PC-9 (cell line): ENCODE results near the gene FOSL2. TPM values are rescaled to one million over a fixed set of nuclear protein-coding genes. Genes with fewer than 3 reads are reported as not detected.

ENCODE experiments used
- BruUV-seq: library from RNA; stranded (reverse); fragments of 400-500 nt; replicated peaks from 2 replicates; lab custom pipeline; 2021; lab: Mats Ljungman, UMichigan
- CTCF ChIA-PET: fragments of 300-600 bp; sonication (Branson Sonifier 250); formaldehyde crosslinking; loops from one replicate; lab custom pipeline; 2022; ENCODE audit warnings: antibody characterized with exemption; lab: Charles Lee
- POLR2A ChIA-PET: fragments of 300-600 bp; sonication (Branson Sonifier 250); formaldehyde crosslinking; loops from one replicate; lab custom pipeline; 2022; ENCODE audit warnings: antibody characterized with exemption; ENCODE audit not compliant: unreplicated experiment; lab: Charles Lee
- DNase-seq, 2 experiments: peaks; one replicate each; pipeline versions ENCODE4 v3.0.0 to v3.0.0-alpha.2; 2015 to 2022; ENCODE audit warnings: mixed read lengths in 1 of 2
- H2AFZ ChIP-seq: fragments of 200-600 bp; sonication (generic); 2 replicates; pipeline ENCODE4 v1.8.1; 2017; ENCODE audit warnings: antibody characterized with exemption
- H3F3A ChIP-seq: fragments of 200-600 bp; sonication (generic); 2 replicates; pipeline ENCODE4 v1.8.1; 2017; ENCODE audit warnings: antibody characterized with exemption, mild to moderate bottlenecking, low read depth; ENCODE audit not compliant: insufficient read depth
- H3K27ac ChIP-seq: fragments of 200-600 bp; sonication (generic); 2 replicates; pipeline ENCODE4 v1.6.1; 2016; ENCODE audit warnings: mixed run types
- H3K27me3 ChIP-seq: fragments of 200-600 bp; sonication (generic); 2 replicates; pipeline ENCODE4 v1.6.1; 2016; ENCODE audit warnings: low read depth, mixed run types; ENCODE audit not compliant: insufficient read depth
- H3K36me3 ChIP-seq: fragments of 200-600 bp; sonication (generic); 2 replicates; pipeline ENCODE4 v1.6.1; 2016; ENCODE audit warnings: low read depth, mixed run types
- H3K4me1 ChIP-seq: fragments of 200-600 bp; sonication (generic); replicated peaks from 2 replicates; pipeline ENCODE4 v1.6.1; 2016; ENCODE audit warnings: mixed run types; ENCODE audit not compliant: insufficient read depth
- H3K4me2 ChIP-seq: fragments of 200-600 bp; sonication (generic); 2 replicates; pipeline ENCODE4 v1.6.1; 2017; ENCODE audit warnings: mixed run types
- H3K4me3 ChIP-seq: fragments of 200-600 bp; sonication (generic); 2 replicates; pipeline ENCODE4 v1.6.1; 2016; ENCODE audit warnings: mixed run types
- H3K79me2 ChIP-seq: fragments of 200-600 bp; sonication (generic); 2 replicates; pipeline ENCODE4 v1.6.1; 2017; ENCODE audit warnings: low read depth, mixed run types
- H3K9me2 ChIP-seq: fragments of 200-600 bp; sonication (generic); 2 replicates; pipeline ENCODE4 v1.8.1; 2017; ENCODE audit warnings: mild to moderate bottlenecking; ENCODE audit not compliant: insufficient read depth
- H3K9me3 ChIP-seq: fragments of 200-600 bp; sonication (generic); 2 replicates; pipeline ENCODE4 v1.8.1; 2016; ENCODE audit warnings: low read depth; ENCODE audit not compliant: insufficient read depth
- H4K20me1 ChIP-seq: fragments of 200-600 bp; sonication (generic); 2 replicates; pipeline ENCODE4 v1.8.1; 2017; ENCODE audit not compliant: insufficient read depth
- CTCF ChIP-seq: fragments of 200-600 bp; sonication (generic); conservative IDR thresholded peaks from 2 replicates; pipeline ENCODE4 v1.6.1; 2017; ENCODE audit warnings: mixed run types, antibody characterized with exemption, mild to moderate bottlenecking, moderate library complexity
- EZH2 ChIP-seq: fragments of 200-600 bp; sonication (generic); IDR thresholded peaks from 2 replicates; pipeline ENCODE4 v1.8.0; 2017; ENCODE audit warnings: antibody characterized with exemption, low read depth
- intact Hi-C: fragments of 100-400 bp; cut with micrococcal nuclease; formaldehyde crosslinking; loops from one replicate; pipeline ENCODE4 v1.10.0; 2022; ENCODE audit not compliant: unreplicated experiment
- total RNA-seq: library from RNA; stranded (reverse); gene quantifications from 2 replicates; pipeline ENCODE4 v1.2.3, GENCODE V29; 2021

Gene FOSL2
- total RNA-seq, 1 experiment from 2014 or later, result 60.0 TPM

GRCh38 chr2:28350196-28350595 lies 42.5 kb upstream of the FOSL2 start:
- DNase-seq, result no peak
- Histone ChIP-seq H3K27me3 (no peaks in the 10 kb centered on the region), H3K4me1 (no peaks in the 10 kb centered on the region; the same call in 1 of the 2 replicates), H2AFZ (no peak overlapping the region), H3K4me2 (no peak overlapping the region), H3K9me2 (no peaks in the 10 kb centered on the region), H3F3A (peaks cover 6% of the 10 kb centered on the region; the same call in 1 of the 2 replicates), H4K20me1 (no peaks in the 10 kb centered on the region), H3K79me2 (no peaks in the 10 kb centered on the region), H3K4me3 (no peak overlapping the region), H3K9me3 (no peaks in the 10 kb centered on the region), H3K36me3 (no peaks in the 10 kb centered on the region), H3K27ac (no peak overlapping the region)
- ChIA-PET CTCF (no interaction called here), POLR2A (interaction anchor here (0.6 kb wide), 1 partner anchor 520 kb away, joined by 3 read pairs; the partner anchor contains the start of gene TRMT61B)
- intact Hi-C loops, result no loop called here
- BruUV-seq, result no TSS peak
- TF ChIP-seq EZH2, result no peak

DNA sequence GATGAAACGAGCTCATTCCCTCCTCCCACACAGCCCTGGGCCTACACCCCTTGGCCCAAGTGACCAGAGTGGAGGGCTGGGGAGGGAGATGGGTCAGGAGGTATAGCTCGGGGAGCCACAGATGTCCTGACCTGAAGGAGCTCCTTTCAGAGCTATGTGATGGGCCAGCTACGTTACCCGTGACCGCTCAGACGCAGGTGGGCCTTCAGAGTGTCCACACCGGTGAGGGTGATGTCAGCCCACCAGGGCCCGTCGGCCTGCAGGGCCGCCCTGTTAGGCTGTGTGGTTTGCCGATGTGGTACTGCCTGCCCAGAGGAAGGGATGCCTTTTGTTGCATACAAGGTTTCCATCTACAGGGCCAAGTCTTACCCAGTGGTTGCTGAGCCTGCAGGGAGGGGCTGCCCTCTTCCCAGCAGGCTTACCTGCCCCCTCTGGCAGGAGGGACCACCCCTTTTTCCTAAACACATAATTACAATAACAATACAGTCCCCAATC lies 41.8 kb upstream of the FOSL2 start:
- peaks cover 6% of the 10 kb centered on the region; the same call in 1 of the 2 replicates for H3F3A ChIP-seq
- no peaks in the 10 kb centered on the region for H3K9me3 ChIP-seq
- POLR2A ChIA-PET, result no interaction called here
- H3K4me3 ChIP-seq, result no peak overlapping the region
- H2AFZ ChIP-seq, result no peak overlapping the region
- H3K4me2 ChIP-seq, result no peak overlapping the region
- TF ChIP-seq EZH2 (no peak), CTCF (no peak)
- H3K36me3 ChIP-seq, result no peaks in the 10 kb centered on the region
- H3K79me2 ChIP-seq, result no peaks in the 10 kb centered on the region
- no peaks in the 10 kb centered on the region for H3K27me3 ChIP-seq
- no peaks in the 10 kb centered on the region for H3K9me2 ChIP-seq
- no peak overlapping the region for H3K27ac ChIP-seq
- no peaks in the 10 kb centered on the region; the same call in none of the 2 replicates for H3K4me1 ChIP-seq
- no peak for DNase-seq
- no TSS peak for BruUV-seq
- CTCF ChIA-PET, result no interaction called here
- no peaks in the 10 kb centered on the region for H4K20me1 ChIP-seq
- intact Hi-C loops, result no loop called here

DNA sequence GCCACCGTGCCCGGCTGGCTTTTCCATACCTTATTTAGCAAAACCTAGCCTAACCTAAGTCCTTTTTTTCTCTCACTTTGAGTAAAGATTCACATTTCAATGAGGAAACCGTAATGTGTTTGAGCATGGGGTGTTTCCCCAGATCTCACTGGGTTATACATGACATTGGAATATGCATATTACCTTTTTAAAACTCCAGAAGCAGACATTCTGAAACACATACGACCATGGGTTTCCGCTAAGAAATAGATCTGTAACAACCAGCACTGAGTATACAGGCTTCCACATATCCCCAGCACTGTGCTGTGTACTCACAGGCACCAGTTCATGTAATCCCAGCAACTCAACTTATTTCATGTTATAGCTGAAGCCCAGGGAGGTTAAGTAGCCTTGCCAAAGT lies 41.0 kb upstream of the FOSL2 start:
- no peak overlapping the region for H3K4me3 ChIP-seq
- no peaks in the 10 kb centered on the region for H3K9me2 ChIP-seq
- peaks cover 6% of the 10 kb centered on the region; the same call in 1 of the 2 replicates for H3F3A ChIP-seq
- DNase-seq, result no peak
- H3K9me3 ChIP-seq, result no peaks in the 10 kb centered on the region
- H3K4me1 ChIP-seq, result no peaks in the 10 kb centered on the region; the same call in none of the 2 replicates
- CTCF ChIA-PET, result no interaction called here
- no peak overlapping the region for H3K4me2 ChIP-seq
- BruUV-seq, result no TSS peak
- POLR2A ChIA-PET, result no interaction called here
- H4K20me1 ChIP-seq, result no peaks in the 10 kb centered on the region
- no peaks in the 10 kb centered on the region for H3K79me2 ChIP-seq
- no peak overlapping the region for H2AFZ ChIP-seq
- intact Hi-C loops, result no loop called here
- H3K27me3 ChIP-seq, result no peaks in the 10 kb centered on the region
- no peak for TF ChIP-seq EZH2
- TF ChIP-seq CTCF, result no peak
- no peak overlapping the region for H3K27ac ChIP-seq
- H3K36me3 ChIP-seq, result no peaks in the 10 kb centered on the region

GRCh38 chr2:28352104-28352503 lies 40.6 kb upstream of the FOSL2 start:
- no peak overlapping the region for H3K27ac ChIP-seq
- peaks cover 6% of the 10 kb centered on the region; the same call in 1 of the 2 replicates for H3F3A ChIP-seq
- no peak overlapping the region for H3K4me3 ChIP-seq
- H4K20me1 ChIP-seq, result no peaks in the 10 kb centered on the region
- no peaks in the 10 kb centered on the region for H3K27me3 ChIP-seq
- no peaks in the 10 kb centered on the region for H3K9me3 ChIP-seq
- POLR2A ChIA-PET, result no interaction called here
- H3K9me2 ChIP-seq, result no peaks in the 10 kb centered on the region
- TF ChIP-seq CTCF (no peak), EZH2 (no peak)
- H2AFZ ChIP-seq, result no peak overlapping the region
- H3K4me2 ChIP-seq, result no peak overlapping the region
- H3K4me1 ChIP-seq, result no peaks in the 10 kb centered on the region; the same call in none of the 2 replicates
- intact Hi-C loops, result no loop called here
- no peaks in the 10 kb centered on the region for H3K79me2 ChIP-seq
- DNase-seq, result no peak
- H3K36me3 ChIP-seq, result no peaks in the 10 kb centered on the region
- BruUV-seq, result no TSS peak
- CTCF ChIA-PET, result no interaction called here
